ENCODE measurements around the gene FOXJ1. TPM values are rescaled to one million over a fixed set of nuclear protein-coding genes. Genes with fewer than 3 reads are reported as not detected.

FOXJ1 gene
- total and polyA plus RNA-seq, 2 of the 4 experiments (the other 2 are of a cell fraction): 0.05 TPM; not detected in 1

DNA sequence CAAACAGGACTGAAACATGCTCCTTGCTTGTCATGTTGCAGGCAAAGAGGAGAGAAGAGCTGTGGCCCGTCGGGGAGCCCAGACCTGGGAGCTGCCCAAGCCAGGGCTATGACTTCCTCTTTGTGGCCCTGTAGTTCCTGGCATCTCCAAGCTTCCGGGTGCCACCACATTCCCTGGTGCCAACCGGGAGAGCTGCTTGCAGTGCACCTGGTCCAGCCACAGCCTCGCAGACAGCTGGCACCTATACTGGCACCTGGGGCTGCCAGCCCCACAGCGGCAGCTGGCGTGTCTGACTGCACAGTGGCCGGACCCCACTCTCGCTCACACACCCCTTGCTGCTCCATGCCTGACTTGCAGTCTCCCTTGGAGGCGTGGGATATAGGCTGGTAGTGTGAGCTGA, 37.1 kb upstream of the FOXJ1 start:
- dilution Hi-C loops (cut with HindIII; ENCODE audit: low sequenced_read_pairs, unreplicated experiment): no loop called here
- no peaks in the 10 kb centered on the region for H3K79me1 ChIP-seq (ENCODE audit: low read depth in 1 of 2, low read length in 2 of 2)
- no peaks in the 10 kb centered on the region for H3K9me3 ChIP-seq (ENCODE audit: control insufficient read depth, insufficient read depth, low read length)
- 67% methylated on average over 3 of the region's 10 CpGs; no CpG with 5 or more reads in 1 of the 2 experiments for WGBS, 2 experiments (ENCODE audit: extremely low coverage in 2 of 2, insufficient read length in 1 of 2)
- no peaks in the 10 kb centered on the region for H3K36me3 ChIP-seq (ENCODE audit: control insufficient read depth, insufficient read depth, low read length)
- intact Hi-C loops (cut with micrococcal nuclease): no loop called here
- H3K18ac ChIP-seq (ENCODE audit: low read depth, low read length): no peak overlapping the region
- H3K14ac ChIP-seq (replicated peaks; ENCODE audit: low read depth, low read length): no peak overlapping the region
- no peaks in the 10 kb centered on the region for H3K27me3 ChIP-seq (ENCODE audit: control insufficient read depth, insufficient read depth, low read length)
- no TSS peak for BruUV-seq (replicated peaks)
- TF ChIP-seq MAZ (IDR thresholded peaks at IDR 0.05; ENCODE audit: borderline replicate concordance, low read depth, low read length): no peak
- no peak for TF ChIP-seq CEBPB (IDR thresholded peaks at IDR 0.05; ENCODE audit: low read depth, low read length)
- TF ChIP-seq RFX5 (IDR thresholded peaks at IDR 0.05; ENCODE audit: low read depth, low read length): no peak
- TF ChIP-seq, protein P1, sequence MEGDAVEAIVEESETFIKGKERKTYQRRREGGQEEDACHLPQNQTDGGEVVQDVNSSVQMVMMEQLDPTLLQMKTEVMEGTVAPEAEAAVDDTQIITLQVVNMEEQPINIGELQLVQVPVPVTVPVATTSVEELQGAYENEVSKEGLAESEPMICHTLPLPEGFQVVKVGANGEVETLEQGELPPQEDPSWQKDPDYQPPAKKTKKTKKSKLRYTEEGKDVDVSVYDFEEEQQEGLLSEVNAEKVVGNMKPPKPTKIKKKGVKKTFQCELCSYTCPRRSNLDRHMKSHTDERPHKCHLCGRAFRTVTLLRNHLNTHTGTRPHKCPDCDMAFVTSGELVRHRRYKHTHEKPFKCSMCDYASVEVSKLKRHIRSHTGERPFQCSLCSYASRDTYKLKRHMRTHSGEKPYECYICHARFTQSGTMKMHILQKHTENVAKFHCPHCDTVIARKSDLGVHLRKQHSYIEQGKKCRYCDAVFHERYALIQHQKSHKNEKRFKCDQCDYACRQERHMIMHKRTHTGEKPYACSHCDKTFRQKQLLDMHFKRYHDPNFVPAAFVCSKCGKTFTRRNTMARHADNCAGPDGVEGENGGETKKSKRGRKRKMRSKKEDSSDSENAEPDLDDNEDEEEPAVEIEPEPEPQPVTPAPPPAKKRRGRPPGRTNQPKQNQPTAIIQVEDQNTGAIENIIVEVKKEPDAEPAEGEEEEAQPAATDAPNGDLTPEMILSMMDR (conservative IDR thresholded peaks at IDR 0.05; ENCODE audit: low read depth, low read length): no peak
- H4K20me1 ChIP-seq (ENCODE audit: insufficient read depth, low read length): no peaks in the 10 kb centered on the region
- no peaks in the 10 kb centered on the region for H3K4me1 ChIP-seq (ENCODE audit: control insufficient read depth, insufficient read depth, low read length)
- no peak overlapping the region for H3K4me3 ChIP-seq (ENCODE audit: insufficient read depth, low read depth, low read length)
- no peak overlapping the region for H2AK5ac ChIP-seq (ENCODE audit: low read depth, low read length)
- H2BK120ac ChIP-seq (ENCODE audit: low read depth, low read length): no peak overlapping the region
- no peak overlapping the region for H4K91ac ChIP-seq (ENCODE audit: insufficient read depth, low read depth, low read length)
- H2BK15ac ChIP-seq (ENCODE audit: low read depth, low read length): no peak overlapping the region
- H4K8ac ChIP-seq (ENCODE audit: low read depth in 2 of 2, low read length in 2 of 2): no peak overlapping the region
- no peak overlapping the region for H3K4me2 ChIP-seq (ENCODE audit: low read depth, low read length)
- H3K27ac ChIP-seq (ENCODE audit: insufficient read depth, low read length): no peak overlapping the region
- H2AFZ ChIP-seq (replicated peaks; ENCODE audit: low read length, poor library complexity): no peak overlapping the region
- no peak overlapping the region for H3K23ac ChIP-seq (ENCODE audit: low read depth, low read length)
- no peak overlapping the region for H4K5ac ChIP-seq (ENCODE audit: low read depth, low read length)
- ChIA-PET CTCF (interaction anchor here (0.5 to 1.0 kb wide), 2 partner anchors 9 to 11 kb away, joined by 5 read pairs; no protein-coding TSS in a partner anchor), POLR2A (ENCODE audit: unreplicated experiment) (no interaction called here)
- no peak overlapping the region for H2BK5ac ChIP-seq (ENCODE audit: low read depth, low read length, poor library complexity, severe bottlenecking)
- no peak overlapping the region for H3K9ac ChIP-seq (ENCODE audit: low read depth, low read length)
- in situ Hi-C loops (cut with MboI; ENCODE audit: low sequenced_read_pairs): no loop called here
- 0 out of 2 replicates have a peak, but pooled peaks cover 3% of the 10 kb centered on the region for H3K9me1 ChIP-seq (ENCODE audit: insufficient read depth, low read length)
- no peak overlapping the region for H2AK9ac ChIP-seq (replicated peaks; ENCODE audit: low read depth, low read length, poor library complexity)
- no peak overlapping the region for H2BK20ac ChIP-seq (ENCODE audit: low read depth, low read length)
- H3K56ac ChIP-seq (ENCODE audit: extremely low read depth, insufficient read depth, low read length): no peak overlapping the region
- ATAC-seq (ENCODE audit: low read depth) (no peak), DNase-seq (no peak)
- H3K4ac ChIP-seq (ENCODE audit: low read depth, low read length): no peak overlapping the region

Data from IMR-90 (cell line).